HG03196 (cell line): ENCODE measurements around the gene BAHCC1.

ENCODE experiments used
- ATAC-seq: cut with Tn5 transposase; IDR thresholded peaks from one replicate; pipeline ENCODE4 v1.9.1; 2021; ENCODE audit not compliant: unreplicated experiment

The BAHCC1 gene

GRCh38 chr17:81396722-81397313 lies 1.6 kb downstream of the BAHCC1 start:
- no peak for ATAC-seq

- ATAC-seq, result no peak
Measured at GRCh38 chr17:81397314-81398175, 2.3 kb downstream of the BAHCC1 start.

GRCh38 chr17:81398176-81398831 lies 3.0 kb downstream of the BAHCC1 start:
- no peak for ATAC-seq

GRCh38 chr17:81398832-81399411 lies 3.7 kb downstream of the BAHCC1 start:
- ATAC-seq, result no peak

- ATAC-seq, result no peak
Measured at GRCh38 chr17:81399481-81400153, 4.4 kb downstream of the BAHCC1 start.

- ATAC-seq, result no peak
Measured at GRCh38 chr17:81400154-81400977, 5.1 kb downstream of the BAHCC1 start.

- no peak for ATAC-seq
Measured at GRCh38 chr17:81400996-81401722, 5.9 kb downstream of the BAHCC1 start.

GRCh38 chr17:81401723-81402529 lies 6.7 kb downstream of the BAHCC1 start:
- no peak for ATAC-seq

GRCh38 chr17:81402530-81402941 lies 7.3 kb downstream of the BAHCC1 start:
- no peak for ATAC-seq

- ATAC-seq, result no peak
Measured at GRCh38 chr17:81402981-81403467, 7.8 kb downstream of the BAHCC1 start.

- ATAC-seq, result no peak
Measured at GRCh38 chr17:81403671-81404534, 8.6 kb downstream of the BAHCC1 start.

GRCh38 chr17:81404558-81405165 lies 9.4 kb downstream of the BAHCC1 start:
- ATAC-seq, result no peak

GRCh38 chr17:81405411-81405872 lies 10.2 kb downstream of the BAHCC1 start:
- no peak for ATAC-seq

GRCh38 chr17:81406117-81406953 lies 11.1 kb downstream of the BAHCC1 start:
- ATAC-seq, result no peak

GRCh38 chr17:81408049-81408448 lies 12.8 kb downstream of the BAHCC1 start:
- no peak for ATAC-seq
